NCI-H345 treated with DMSO at 0.1 percent for 48 hours (cell line): ENCODE data around the gene CASKIN2.

Experiments
- DNase-seq: peaks from one replicate; lab custom pipeline; 2025; ENCODE audit not compliant: unreplicated experiment; lab: John Stamatoyannopoulos, UW

CASKIN2 gene

GRCh38 chr17:75507733-75508719 lies 7.3 kb downstream of the CASKIN2 start:
- DNase-seq: no peak

- DNase-seq: no peak
These were observed 8.4 kb downstream of the CASKIN2 start for GRCh38 chr17:75506888-75507287.

- DNase-seq: no peak
These were observed 9.2 kb downstream of the CASKIN2 start for GRCh38 chr17:75506134-75506533.

GRCh38 chr17:75505640-75506039 lies 9.7 kb downstream of the CASKIN2 start:
- DNase-seq: no peak

GRCh38 chr17:75505152-75505409 lies 10.3 kb downstream of the CASKIN2 start:
- DNase-seq: no peak

GRCh38 chr17:75504347-75505151 lies 10.8 kb downstream of the CASKIN2 start:
- no peak for DNase-seq

GRCh38 chr17:75503976-75504346 lies 11.4 kb downstream of the CASKIN2 start:
- DNase-seq: no peak

GRCh38 chr17:75503337-75503950 lies 11.9 kb downstream of the CASKIN2 start:
- DNase-seq: no peak

- DNase-seq: no peak
These were observed 12.5 kb downstream of the CASKIN2 start for GRCh38 chr17:75502721-75503329.

- DNase-seq: no peak
These were observed 13.1 kb downstream of the CASKIN2 start for GRCh38 chr17:75502072-75502720.

GRCh38 chr17:75501378-75502071 lies 13.8 kb downstream of the CASKIN2 start:
- DNase-seq: no peak

- DNase-seq: no peak
These were observed 14.7 kb downstream of the CASKIN2 start for GRCh38 chr17:75500419-75501216.

- DNase-seq: no peak
These were observed 15.9 kb downstream of the CASKIN2 start for GRCh38 chr17:75499313-75500022.

GRCh38 chr17:75498726-75499213 lies 16.6 kb downstream of the CASKIN2 start:
- DNase-seq: no peak

- DNase-seq: no peak
These were observed 17.2 kb downstream of the CASKIN2 start for GRCh38 chr17:75498039-75498725.

GRCh38 chr17:75496005-75496404 lies 19.3 kb downstream of the CASKIN2 start:
- no peak for DNase-seq

GRCh38 chr17:75494326-75494877 lies 20.9 kb downstream of the CASKIN2 start:
- DNase-seq: no peak
